ENCODE results near the gene CMPK2.
"Not testable (repeated sequence)": the region's sequence is repeated elsewhere in the genome, so short reads cannot be mapped to it uniquely, and the experiment has no call there.

CMPK2 gene

GRCh38 chr2:6880200-6880733, 14.6 kb upstream of the CMPK2 start:
- DNase-seq, result no peak

DNA sequence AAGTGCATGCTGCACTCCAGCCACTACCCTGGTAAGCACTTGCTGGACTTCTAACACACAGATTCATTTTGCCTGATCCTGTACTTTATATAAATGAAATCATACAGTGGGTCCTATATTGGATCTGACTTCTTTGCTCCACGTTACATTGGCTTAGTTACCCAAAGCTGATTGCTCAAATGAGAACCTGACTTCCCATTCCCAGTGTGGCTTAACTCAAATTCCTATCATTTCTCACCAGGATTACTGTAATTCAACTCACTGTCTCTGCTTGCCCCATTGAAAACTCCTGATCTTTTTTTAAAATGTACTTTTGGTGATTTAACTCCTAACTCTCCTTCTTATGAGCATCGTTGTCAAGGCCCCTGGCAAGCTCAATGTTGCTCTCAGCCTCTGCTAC, 13.3 kb upstream of the CMPK2 start:
- no peak for DNase-seq

DNA sequence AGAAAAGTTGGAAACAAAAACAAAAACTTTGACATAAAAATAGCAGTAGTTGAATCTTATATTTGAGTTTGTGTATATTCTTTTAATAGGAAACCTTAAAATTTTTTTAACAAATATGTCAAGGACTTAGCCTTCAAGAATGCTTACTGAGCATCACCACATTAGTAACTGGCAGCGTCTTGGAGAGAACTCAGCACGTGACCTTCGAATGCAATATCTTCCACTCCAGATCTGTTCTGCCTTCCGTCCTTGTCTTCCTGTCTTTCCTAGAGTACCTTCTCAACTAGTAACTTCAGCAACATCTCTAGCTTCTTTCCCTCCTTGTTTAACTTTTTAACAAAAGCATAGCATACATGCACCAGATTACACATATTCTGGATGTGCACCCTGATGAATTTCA, 12.8 kb upstream of the CMPK2 start:
- DNase-seq, result no peak

- no peak for DNase-seq
Observed at GRCh38 chr2:6877402-6878304, 11.9 kb upstream of the CMPK2 start, which contains the start of gene RSAD2. TSS of gene RSAD2 (plus strand) at chr2:6877777. CDS start at chr2:6877801, 24 bp downstream.

- no peak for DNase-seq
Observed at GRCh38 chr2:6876309-6876708, 10.6 kb upstream of the CMPK2 start.

- no peak for DNase-seq
Observed at GRCh38 chr2:6874032-6874431, 8.3 kb upstream of the CMPK2 start.

GRCh38 chr2:6872394-6872793, 6.7 kb upstream of the CMPK2 start:
- DNase-seq, result no peak

DNA sequence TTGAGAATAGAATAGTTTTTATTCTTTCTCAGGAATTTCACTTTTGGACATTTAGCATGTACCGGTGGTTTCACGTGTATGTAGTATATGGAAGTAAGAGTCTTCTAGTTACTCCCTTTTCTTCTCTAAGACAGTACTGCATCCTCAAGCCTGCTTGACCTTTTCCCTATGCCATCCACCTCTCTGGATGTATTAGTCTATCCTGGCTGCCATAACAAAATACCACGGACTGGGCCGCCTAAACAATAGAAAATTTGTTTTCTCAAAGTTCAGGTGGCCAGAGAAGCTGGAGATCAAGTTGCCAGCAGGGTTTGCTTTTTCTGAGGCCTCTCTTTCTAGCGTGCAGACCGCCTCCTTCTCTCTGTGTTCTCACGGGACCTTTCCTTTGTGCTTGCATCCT, 1.3 kb upstream of the CMPK2 start:
- DNase-seq, result no peak

DNA sequence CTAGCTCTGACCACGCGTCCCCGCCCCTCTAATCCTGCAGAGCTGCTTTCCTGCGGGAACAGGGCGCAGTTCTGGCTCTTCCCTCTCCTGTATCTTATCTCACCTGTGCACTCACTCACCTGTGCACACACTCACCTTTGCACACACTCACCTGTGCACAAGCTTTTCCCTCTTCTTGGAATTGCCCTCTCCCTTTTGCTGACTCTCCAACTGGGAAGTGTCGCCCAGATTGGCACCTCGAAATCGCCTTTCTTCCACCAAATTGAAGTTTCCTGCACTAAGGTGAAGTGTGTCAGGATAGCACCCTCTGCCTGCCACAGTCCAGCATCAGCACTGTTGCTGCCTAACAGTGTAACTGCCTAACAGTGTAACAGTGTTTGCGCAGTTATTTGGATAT, 566 bp upstream of the CMPK2 start:
- DNase-seq, result no peak

DNA sequence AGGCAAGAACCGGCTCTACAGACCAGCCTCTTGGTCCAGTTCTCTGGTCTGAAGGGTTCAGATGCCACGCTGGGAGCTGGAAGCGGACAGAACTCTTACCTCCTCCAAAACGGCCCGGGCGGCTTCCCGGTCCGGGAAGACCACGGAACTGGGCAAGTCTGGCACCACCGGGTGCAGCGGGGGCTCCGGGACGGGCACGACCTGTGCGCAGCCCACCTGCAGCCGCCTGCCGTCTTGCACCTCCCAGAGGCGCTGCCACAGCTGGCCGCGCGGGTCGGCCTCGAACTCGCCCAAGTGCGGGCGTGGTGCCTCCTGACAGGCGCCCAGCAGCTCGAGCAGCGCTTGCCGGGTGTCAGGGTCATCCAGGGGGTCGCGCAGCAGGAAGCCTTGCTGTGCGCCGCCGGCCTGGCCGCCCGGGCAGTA, 773 bp downstream of the CMPK2 start:
- no peak for DNase-seq

DNA sequence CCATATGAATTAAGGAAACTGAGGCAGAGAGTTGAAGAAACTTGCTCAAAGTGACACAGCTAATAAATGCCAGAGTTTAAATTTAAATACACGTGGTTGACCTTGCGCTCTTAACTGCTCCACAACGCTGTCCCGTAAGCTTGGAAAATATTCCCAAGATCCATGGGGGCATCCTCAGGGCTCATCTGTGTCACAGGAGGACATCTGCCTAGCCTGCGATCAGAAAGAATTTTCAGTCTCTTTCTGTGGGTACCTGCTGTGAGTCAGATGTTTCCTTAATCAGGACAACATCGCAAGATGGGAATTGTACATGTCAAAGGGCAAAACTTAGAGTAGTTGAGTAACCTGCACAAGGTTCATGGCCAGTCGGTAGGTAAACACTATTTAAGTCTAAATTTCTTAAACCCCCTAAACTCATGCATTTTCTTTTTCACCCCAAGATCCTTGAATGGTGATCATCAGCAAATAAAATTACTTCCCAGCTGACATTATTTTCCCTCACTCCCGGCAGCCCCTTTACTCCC, 1.4 kb downstream of the CMPK2 start:
- DNase-seq, result no peak

GRCh38 chr2:6863792-6864191, 1.9 kb downstream of the CMPK2 start:
- no peak for DNase-seq

GRCh38 chr2:6860296-6860695, 5.4 kb downstream of the CMPK2 start:
- DNase-seq, result no peak

GRCh38 chr2:6858466-6859027, 7.2 kb downstream of the CMPK2 start:
- not testable (repeated sequence) for DNase-seq

- DNase-seq, result no peak
Observed at GRCh38 chr2:6856548-6856920, 9.2 kb downstream of the CMPK2 start.

DNA sequence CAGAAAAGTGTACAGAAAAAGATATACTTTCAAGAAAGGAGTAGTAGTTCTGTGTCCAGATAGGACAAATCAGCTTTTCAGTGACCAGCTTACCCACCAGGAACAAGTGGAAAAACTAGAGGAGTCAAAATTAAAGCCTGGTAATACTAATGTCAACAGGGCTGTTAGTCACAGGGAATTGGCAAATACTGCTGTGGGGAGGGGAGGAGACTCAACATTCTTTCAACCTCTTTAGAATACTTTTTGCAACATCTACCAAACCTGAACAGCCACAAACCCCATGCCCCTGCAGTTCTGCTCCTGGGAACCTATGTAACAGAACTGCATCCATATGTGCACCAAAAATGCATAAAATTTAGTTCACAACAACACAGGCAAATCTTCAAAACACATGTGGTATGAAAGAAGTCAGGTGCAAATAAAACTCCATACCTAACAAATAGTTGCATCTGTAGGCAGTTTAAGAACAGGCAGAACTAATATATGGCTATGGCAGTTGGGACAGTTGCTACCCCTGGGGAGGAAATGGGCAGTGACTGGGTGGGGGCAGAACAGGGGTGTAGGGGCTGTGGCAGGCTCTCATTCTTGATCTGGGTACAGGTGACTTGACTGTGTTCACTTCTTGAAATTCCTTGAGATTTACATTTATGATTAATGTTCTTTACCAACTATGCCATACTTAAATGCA, 9.7 kb downstream of the CMPK2 start:
- DNase-seq, result no peak

DNA sequence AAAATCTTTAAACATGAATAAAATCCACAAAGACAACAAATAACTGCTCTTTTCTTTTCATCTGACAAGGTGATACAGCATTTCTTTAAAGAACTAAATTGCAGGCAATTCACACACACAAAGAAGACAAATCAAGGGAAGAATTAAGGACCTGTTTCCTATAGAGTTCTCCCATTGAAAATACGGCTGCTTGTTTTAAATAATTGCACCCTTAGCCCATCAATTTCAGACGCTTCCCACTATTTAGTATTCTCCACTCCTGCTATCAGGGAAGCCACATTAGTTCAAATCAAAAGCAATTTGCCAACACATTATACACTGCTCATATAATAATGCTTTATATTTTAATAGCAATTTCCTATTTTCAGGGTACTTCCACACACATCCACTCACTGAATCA, 11.3 kb downstream of the CMPK2 start:
- DNase-seq, result no peak

DNA sequence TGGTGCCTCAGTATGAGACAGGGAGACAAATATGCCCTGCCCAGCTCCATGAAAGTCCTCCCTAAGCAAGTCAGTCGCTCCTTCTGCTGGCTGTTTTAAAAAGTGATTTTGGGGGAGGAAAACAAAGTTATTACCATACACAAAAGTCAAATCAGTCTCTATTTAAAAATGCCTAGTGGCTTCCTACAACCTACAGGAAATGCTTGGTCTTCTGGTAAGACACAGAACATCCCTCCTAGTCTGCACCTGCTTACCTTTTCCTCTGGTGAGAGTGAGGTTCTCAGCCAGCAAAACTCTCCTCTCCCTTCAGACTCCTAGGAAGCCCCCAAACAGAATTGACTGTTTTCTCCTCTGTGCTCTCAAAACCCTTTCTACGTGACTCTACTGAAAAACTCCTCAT, 13.5 kb downstream of the CMPK2 start:
- no peak for DNase-seq

GRCh38 chr2:6846967-6847681, 18.6 kb downstream of the CMPK2 start:
- DNase-seq, result no peak

DNA sequence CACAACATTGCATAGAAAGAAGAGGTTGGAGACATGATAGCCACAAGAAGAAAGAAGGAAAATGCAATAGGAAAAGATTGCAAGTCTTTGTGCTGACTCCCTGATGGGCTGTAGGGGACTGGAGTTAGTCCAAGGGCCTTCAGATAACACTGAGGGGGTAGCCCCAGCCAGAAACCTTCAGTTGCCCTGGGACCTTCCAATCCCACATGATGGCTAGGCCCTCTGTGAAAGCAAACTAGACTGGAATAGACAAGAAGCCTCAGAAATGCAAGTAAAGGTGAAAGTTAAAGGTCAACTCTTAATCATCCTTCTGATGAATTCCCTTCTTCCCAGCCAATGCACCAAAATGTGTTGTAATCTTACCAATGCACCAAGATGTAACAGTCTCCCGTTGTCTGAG, 19.2 kb downstream of the CMPK2 start:
- no peak for DNase-seq

DNA sequence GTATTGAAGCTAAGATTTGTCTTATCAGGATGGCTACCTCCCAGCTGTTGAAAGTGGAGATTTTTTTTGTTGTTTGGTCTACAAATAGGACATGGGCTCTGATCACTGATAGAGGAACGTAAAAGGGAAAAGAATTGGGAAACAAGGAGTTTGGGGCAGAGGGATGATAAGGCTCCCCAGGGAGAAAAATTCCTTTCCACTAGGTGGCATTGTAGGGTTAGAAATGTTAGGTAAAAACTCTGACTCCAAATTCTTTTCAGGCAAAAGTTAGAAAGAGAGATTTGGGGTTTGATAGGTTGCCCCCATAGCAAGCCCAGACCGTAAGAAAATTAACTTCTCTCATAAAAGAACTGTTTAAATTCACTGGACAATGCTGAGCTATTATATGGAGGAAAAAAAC, 19.8 kb downstream of the CMPK2 start:
- DNase-seq, result no peak

- DNase-seq, result no peak
Observed at GRCh38 chr2:6845312-6845711, 20.4 kb downstream of the CMPK2 start.

Data from right forelimb (tissue), 1 donor.